GM19463 (cell line): ENCODE data around the gene PTPRD.

Experiments used
- ATAC-seq: cut with Tn5 transposase; IDR thresholded peaks from one replicate; pipeline ENCODE4 v1.9.1; 2021; ENCODE audit warnings: mild to moderate bottlenecking, moderate library complexity; ENCODE audit not compliant: unreplicated experiment

The PTPRD gene

DNA sequence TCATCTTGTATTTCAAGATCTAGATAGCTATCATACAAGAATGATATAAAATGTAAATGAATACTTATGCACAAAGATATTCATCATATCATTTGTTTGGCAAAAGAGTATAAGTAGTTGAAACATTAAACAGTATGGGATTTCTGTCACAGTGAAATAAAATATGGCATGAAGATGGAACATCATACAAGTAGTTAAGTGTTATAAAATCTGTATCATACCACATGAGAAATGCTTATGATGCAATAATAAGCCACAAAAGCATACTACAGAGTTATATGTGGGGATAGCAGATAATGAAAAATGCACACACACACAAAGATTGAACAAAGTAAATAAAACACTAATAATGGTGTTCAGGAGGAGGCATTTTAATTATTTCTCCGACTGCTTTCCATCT lies 1975.2 kb downstream of the PTPRD start:
- ATAC-seq: no peak

DNA sequence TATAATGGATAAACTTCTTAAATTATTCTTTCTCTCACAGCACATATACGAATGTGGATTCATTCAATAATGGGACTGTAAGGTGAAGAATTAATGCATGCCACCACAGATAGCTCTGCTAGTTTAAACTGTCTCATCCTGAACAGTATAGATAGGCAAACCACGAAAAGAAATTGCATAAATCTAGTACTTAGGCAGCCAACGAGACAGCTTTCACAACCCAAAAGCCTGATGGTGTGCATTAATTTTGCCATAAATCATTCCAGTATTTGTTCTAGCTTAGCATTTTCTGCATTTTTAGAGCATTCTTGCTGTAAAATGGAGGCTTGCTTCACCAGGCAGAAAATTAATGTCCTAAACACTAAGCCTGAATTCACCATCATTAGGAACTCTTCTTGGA lies 1979.0 kb downstream of the PTPRD start:
- no peak for ATAC-seq

DNA sequence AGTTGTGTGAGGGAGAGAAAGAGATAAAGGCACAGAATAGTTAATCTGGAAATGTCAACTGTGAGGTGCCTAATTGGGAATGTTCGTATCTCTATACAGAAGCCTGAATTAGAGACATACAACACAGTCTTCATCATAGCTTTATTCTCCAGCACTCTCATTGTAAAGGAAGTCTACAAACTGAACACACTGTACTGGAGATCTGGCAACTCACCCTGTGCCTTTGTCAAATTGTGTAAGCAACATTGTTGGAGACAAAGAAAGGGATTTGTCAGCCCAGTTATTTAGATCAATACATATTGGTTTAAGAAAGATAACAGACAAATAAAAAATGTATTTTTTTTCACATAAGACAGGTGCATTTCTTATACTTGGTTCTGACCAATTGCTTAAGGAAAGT lies 1980.3 kb downstream of the PTPRD start:
- ATAC-seq: no peak

DNA sequence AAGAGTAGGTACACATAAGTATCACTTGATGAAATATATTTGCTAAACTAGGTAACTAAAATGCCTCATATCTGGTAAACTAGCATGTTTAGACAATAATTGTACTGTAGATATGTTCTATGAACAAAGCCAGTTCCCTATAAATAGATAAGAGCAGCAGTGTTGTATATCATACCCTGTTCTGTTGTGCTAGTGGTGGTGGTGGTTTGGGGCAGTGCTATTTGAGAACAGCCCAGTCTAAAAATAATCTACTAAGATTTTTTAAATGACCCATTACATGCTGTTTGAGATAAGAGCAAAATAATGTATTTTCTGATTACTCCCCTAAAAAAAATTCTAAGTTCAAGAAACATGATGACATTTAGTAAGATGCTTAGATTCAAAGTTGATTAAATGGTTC lies 1984.0 kb downstream of the PTPRD start:
- ATAC-seq: no peak

DNA sequence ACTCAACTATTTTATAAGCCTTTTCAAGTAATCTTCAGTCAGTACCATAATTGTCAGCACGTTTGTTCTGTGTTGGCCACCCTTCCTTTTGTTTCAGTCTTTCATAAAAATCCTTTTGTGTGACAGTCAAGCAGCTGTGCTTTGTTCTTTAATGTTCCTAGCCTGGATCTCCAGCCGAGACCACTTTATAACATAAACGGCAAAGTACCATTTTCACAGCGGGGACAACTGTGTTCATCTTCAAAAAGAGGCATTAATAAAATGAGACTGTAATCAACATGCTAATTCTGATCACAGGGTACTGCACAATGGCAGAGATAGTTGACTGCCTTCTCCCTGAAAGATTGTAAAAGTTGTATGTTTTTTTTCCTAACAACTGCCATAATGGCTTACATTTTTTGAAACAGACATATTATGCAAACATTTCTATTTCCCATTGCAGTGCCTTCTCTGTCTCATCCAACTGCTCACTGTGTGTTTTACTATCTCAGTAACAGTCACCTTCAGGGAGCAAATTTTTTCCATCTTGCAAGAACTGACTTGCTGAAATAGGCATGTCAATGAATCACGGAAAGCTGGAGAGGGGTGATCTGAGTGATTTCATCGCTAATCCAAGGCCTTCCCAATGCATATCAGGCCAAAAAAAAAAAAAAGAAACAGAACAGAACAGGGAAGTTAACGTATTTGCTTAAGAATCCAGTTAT lies 1984.7 kb downstream of the PTPRD start:
- no peak for ATAC-seq

DNA sequence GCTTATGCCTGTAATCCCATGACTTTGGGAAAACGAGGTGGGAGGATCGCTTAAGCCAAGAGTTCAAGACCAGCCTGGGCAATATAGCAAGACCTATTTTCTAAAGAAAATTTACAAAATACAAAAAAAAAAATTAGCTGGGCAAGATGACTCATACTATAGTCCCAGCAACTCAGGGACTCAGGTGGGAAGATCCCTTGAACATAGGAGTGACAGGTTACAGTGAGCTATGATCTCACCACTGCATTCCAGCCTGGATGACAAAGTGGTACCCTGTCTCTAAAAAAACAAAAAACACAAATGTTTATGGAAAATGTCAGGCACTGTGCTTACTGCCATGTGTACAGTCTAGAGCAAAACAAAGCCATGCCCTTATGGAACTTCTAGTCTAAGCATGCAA lies 1989.9 kb downstream of the PTPRD start:
- no peak for ATAC-seq

DNA sequence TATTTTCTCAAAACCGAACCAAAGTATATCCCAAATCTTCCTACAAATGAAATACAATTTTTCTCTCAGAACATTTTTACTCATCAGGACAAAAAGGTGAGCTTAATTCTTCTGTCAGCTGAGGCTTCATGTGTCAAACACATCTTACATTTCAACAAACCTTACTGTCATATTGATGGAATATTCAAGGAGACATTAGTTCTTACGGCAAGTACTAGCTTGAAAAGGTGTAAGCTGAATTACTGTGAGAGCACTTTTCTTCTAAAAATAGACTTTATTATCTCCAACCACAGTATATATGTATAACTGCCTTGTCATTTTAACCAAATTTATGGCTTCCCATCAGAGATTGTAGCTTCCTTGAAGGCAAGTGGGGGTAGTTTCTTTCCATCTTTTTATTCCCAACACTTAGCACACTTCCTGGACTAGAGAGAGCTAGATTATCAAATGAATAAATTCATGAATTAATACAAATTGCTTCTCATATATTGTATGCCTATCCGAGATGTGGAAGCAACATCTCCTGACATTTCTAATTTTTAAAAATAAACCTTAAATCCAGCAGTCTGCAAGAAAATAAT lies 1990.5 kb downstream of the PTPRD start:
- no peak for ATAC-seq

DNA sequence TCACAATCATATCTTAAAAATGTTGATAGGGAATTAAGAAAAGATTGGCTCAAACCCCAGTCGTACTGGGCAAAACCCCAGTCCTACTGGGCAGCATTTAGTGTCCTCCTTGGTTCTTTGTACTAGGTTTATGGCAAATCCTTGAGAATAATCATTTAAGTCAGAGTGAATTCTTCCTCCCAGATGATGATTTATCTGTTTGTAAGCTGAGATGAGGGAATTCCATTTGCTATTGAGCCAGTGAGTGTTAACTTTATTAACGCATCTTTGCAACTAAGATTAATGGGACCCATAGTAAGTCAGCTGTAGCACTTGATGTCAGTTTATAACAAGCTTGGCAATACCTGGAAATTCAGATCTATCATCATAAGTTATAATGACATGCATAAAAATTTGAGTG lies 1991.4 kb downstream of the PTPRD start:
- no peak for ATAC-seq

DNA sequence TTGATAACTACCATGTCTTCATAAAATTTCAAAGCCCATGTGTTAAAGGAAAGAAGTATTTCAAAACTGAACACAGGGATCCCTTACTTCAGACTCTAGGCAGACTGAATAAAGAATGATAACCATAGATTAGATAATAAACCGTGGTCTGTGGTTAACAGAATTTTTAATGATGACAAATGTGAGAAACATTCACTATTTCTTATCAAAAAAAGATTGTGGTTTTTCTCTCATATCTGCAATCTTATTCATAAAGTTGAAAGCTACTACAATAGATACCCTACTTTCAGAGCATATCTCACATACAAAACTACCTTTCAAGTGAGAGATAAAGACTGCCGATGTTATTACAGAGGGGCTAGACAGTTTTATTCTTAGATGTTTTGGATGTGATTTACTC lies 1996.4 kb downstream of the PTPRD start:
- no peak for ATAC-seq

DNA sequence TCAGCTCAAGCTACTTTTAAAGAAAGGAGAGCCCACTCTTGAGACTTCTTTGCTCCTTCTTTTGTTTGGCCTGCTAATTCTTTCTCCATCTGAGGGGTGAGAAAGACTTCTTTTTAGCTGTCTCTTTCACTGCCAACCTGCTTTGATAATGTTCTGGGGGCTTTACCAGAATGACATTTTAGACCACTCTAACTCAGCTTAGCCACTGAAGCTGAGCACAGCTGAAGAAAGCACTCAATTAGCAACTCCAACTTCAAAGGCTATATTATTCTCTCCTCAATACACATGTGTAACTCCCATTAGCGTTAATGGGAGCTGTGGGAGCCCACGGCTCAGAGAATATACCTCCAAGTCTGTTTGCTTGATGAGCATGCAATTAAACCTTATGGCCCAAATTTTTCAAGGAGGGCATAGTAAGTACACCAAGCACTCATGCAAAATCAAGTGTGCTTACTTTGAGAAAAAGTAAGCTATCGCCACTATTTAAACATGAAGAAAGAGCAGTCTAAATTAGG lies 1997.8 kb downstream of the PTPRD start:
- ATAC-seq: no peak

DNA sequence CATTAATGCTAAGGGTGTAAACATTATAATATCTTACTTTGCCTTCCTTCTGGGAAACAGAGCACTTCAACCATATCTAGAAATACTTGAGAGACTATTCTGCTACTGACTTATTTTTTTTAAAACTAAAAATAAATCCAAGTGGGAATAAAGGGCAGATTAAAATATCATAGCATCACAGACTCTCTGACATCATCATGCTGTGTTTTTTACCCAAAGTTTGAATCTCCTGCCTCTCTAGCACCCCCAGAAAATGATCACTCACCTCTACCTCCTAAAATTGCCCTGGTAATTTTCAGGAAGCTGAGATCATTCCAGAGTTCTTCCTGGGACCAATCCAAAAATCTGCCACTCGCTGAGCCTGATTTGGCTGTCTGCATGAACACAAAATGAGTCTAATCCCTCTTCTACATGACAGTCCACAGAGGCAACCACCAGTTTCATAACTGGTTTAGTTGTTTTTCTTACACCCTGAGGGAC lies 1999.4 kb downstream of the PTPRD start:
- no peak for ATAC-seq

DNA sequence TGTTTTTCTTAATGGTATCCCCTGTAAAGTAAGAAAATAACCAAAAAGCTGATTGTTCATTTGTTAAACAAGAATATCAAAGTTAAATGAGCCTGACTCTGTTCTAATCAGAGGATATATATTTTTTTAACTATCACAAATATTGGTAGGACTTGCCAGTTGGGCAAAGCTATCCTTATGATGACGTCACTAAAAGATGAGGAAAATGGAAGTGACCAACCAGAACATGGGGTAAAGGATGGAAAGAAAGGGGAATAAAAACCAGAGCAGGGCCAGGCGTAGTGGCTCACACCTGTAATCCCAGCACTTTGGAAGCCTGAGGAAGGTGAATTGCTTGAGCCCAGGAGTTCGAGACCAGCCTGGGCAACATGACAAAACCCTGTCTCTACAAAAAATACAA lies 2001.6 kb downstream of the PTPRD start:
- no peak for ATAC-seq

DNA sequence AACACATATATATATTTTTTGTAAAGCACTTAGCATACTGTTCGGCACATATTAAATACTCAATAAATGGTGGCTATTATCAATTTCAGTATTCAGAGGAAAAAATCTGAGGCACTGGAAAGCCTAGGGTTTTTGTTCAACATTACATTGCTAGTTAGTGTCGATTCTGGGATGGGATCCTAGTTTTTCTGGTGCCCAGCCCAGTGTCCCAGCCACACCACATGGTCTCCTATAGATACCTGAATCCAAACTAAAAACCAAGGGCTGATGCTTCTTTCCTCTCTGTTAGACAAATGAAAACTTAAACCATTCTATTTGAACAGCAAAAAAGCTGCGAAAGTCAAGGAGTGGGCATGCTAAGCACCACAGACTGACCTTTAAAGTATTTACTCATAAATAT lies 2002.5 kb downstream of the PTPRD start:
- ATAC-seq: no peak

DNA sequence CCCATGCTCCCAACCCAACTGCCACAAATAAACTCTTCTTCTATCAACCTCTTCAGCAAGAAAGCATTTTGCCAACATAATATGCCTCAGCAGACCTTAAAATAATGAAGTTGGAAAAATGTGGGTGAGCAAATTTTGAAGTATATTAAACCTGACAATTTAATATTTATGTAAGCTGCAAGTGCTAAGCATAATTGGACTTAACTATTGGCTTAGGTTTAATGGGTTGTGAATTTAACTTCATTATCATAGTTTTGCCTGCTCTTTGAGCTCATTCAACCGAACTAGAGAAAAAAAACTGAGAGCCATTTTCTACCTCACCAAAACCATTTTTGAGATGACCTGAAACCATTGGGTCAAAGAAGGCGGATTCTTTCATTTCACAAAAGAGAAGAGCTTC lies 2007.7 kb downstream of the PTPRD start:
- ATAC-seq: no peak

DNA sequence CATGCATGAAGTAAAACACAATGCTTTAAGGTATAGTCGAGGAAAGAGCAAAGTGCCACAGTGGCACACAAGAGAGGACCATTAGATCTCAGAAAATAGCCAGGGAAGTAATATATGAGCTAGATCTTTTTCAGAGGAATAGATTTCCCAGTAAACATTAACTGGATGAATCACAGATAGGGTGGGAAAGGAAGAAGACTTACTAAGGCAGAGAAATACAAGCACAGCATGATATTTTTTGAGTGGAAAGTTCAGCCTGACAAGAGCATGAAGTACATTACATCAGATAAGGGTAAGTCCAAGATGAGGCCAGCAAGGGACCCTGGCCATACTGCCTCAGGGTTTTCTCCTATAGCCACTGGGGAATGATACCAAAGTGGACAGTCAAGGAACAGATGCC lies 2008.6 kb downstream of the PTPRD start:
- ATAC-seq: no peak

DNA sequence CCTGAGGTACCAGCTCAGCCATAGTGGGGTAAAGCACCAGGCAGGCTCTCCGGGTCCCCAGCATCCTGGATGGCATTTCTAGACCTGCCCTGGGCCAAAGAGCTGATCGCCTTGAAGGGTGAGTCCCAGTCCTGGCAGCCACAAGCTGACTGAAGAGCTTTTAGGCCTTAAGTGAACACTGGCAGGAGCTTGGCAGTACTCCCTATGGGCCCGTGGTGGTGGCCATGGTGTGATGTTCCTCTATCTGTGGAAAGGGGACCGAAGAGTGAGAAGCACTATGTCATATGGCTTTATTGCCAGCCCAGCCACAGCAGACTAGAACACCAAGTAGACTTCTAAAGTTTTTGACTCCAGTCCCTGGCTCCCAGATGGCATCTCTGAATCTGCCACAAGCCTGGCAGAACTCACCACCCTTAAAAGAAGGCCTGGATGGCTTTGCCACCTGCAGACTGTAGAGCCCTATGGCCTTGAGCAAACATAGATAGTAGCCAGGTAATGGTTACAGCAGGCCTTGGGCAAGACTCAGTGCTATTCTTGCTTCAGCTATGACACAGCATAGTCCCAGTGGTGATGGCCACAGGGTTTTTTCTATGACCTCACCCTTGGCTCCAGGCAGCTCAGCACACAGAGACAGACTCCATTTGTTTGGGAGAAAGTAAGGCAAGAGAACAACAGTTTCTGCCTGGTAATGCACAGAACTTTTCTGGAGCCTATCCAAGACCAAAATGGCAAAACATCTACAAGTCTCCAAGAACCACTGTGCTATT lies 2011.7 kb downstream of the PTPRD start:
- no peak for ATAC-seq

DNA sequence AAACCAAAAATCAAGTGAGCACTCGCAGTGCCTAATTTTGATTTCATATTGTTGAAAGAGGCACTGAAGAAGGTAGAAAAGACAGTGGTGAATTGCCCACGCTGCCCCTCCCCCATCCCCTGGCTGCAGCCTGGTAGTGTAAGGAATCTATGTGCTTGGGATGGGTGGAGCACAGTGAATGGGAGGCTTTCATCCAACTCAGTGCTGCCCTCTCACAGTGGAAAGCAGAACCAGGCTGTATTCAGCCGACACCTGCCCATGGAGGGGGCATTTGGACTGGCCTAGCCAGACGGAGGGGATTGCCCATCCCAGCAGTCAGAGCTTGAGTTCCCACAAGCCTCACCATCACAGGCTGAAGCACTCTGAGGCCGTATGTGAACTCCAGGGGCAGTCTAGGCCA lies 2012.9 kb downstream of the PTPRD start:
- no peak for ATAC-seq

DNA sequence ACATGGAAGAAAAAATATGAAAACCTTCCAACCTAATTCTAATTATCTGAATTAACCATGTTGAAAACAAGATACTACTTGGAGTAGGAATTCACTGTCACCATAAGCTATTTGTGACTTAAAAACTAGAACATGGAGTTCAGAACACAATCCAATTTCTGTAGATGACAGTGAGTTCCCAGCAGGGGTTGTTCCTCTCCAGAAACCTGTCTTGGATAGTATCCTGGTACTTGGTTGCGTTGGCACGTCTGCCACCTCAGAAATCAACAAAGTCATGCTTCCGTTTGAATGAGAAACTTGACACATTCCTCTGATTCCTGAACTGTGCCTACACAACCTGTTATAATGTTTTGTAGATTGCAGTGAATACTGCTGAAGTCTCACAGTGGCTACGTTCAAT lies 2023.3 kb downstream of the PTPRD start:
- ATAC-seq: no peak

DNA sequence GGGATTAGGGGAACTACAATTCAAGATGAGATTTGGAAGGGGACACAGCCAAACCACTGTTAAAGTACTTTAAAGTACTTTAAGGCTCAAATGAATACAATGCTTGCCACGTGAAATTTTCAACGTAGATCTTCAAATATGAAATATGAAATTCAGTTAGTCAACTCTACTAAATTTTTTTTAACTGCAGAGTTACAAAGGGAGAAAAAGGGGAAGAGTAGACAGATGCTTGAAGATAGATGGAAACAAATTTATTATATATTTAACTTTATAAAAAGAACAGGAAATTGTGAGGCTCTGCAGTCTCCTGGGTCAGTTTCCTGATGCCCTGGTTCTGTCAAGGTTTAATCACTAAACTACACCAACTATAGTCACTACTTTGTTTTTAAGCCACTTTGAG lies 2027.8 kb downstream of the PTPRD start:
- ATAC-seq: no peak

DNA sequence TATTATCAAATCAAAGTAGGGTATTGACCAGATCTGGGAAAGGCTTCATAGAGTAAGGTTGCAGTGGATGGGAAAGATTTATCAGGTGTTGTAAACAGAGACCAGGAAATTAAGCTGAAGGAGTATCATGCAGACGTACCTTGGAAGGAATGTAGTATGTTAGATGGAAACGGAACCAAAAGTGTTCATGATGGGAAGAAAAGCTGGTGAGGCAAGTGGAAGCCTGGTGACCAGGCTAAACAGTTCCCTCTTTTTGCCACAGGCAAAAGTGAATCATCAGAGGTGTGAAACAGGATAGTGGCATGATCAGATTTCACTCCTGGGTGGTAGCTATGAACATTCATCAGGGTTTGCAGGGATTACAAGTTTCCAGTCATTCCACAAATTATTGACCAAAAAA lies 2033.1 kb downstream of the PTPRD start:
- ATAC-seq: no peak

DNA sequence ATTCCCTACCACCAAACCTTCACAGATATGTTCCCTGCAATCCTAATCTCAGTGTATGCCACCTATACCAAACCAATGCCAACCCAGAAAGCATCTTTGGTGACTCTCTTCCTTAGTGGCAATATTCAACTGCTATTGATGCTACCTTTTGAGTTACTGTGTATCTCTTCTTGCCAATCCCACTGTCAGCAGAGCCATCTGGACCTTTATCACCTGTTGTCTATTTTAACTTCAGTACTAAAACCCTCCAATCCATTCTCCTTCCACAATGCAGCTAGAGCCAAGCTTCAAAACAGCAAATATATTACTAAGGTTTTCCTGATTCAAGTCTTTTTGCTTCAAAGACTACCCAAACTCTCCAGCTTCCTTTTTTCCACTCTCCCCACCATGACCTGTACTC lies 2036.1 kb downstream of the PTPRD start:
- no peak for ATAC-seq

DNA sequence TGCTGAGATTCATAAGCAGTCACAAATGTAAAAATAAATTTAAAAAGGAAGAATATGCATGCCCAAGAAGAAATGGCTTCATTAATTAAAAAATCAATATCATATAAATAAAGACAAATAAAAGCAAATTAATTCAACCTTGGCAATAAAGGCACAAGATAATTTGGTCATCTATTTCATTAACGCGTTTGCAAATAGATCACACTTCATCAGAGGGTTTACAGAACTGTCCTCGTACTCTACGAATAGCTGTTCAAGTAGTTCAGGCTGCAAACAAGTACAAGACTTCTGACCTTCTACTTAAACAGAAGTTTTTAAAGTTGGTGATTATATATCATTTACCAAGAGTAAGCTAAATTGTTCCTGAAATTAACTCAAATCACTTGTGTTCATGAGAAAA lies 2038.0 kb downstream of the PTPRD start:
- no peak for ATAC-seq
